Ramos (cell line): Measurements from ENCODE around the gene PTER.

Source experiments
- in situ Hi-C: fragments of 300-500 bp; cut with MboI; formaldehyde crosslinking; loops from one replicate; pipeline ENCODE4 v1.14.3; 2022; ENCODE audit warnings: low sequenced_read_pairs; ENCODE audit not compliant: unreplicated experiment

The PTER gene

GRCh38 chr10:16521311-16522016 lies 84.7 kb downstream of the PTER start, which contains the start of gene C1QL3:
TSS of gene C1QL3 (minus strand) at chr10:16521879. CDS start at chr10:16521065, 814 bp downstream.
- in situ Hi-C loops = no loop called here

GRCh38 chr10:16527452-16527851 lies 90.6 kb downstream of the PTER start:
- in situ Hi-C loops = no loop called here

- in situ Hi-C loops = no loop called here
These were observed 93.0 kb downstream of the PTER start for GRCh38 chr10:16529853-16530252.

- in situ Hi-C loops = no loop called here
These were observed 99.3 kb downstream of the PTER start for GRCh38 chr10:16536155-16536554.

GRCh38 chr10:16544099-16544498 lies 107.3 kb downstream of the PTER start:
- in situ Hi-C loops = no loop called here

- in situ Hi-C loops = no loop called here
These were observed 107.8 kb downstream of the PTER start for GRCh38 chr10:16544591-16544990.

- in situ Hi-C loops = no loop called here
These were observed 108.4 kb downstream of the PTER start for GRCh38 chr10:16545116-16545736.

GRCh38 chr10:16547973-16548372 lies 111.2 kb downstream of the PTER start:
- in situ Hi-C loops = no loop called here

- in situ Hi-C loops = no loop called here
These were observed 122.5 kb downstream of the PTER start for GRCh38 chr10:16559236-16559773.

- in situ Hi-C loops = no loop called here
These were observed 126.1 kb downstream of the PTER start for GRCh38 chr10:16562891-16563290.
